T47D (cell line): Measurements from ENCODE around the gene SRF.
A peak's percentile ranks its signal among the peaks of the same experiment; 100 is the strongest.

ENCODE experiments used
- DNase-seq, 2 experiments: peaks; one replicate each; pipeline versions ENCODE4 v3.0.0 to v3.0.0-alpha.2; 2011 to 2012; ENCODE audit warnings: low read depth in 1 of 2, low spot score in 1 of 2
- JUND ChIP-seq: IDR thresholded peaks from 2 replicates; pipeline ENCODE4 v1.6.1; 2012; ENCODE audit warnings: low read depth
- in situ Hi-C: cut with HindIII; loops from 2 replicates; pipeline ENCODE4 v1.10.0; 2016; ENCODE audit warnings: low sequenced_read_pairs, low pct_unique_long_range_greater_than_20kb

The SRF gene

GRCh38 chr6:43170417-43170930, 595 bp upstream of the SRF start:
- DNase-seq: peak; percentile 79 to 89
- in situ Hi-C loops: no loop called here
- TF ChIP-seq JUND: no peak

GRCh38 chr6:43171707-43172103, 636 bp downstream of the SRF start:
- DNase-seq: no peak
- in situ Hi-C loops: no loop called here
- TF ChIP-seq JUND: no peak

- in situ Hi-C loops: no loop called here
- no peak for TF ChIP-seq JUND
- peak; percentile 28 to 43 for DNase-seq
Measured at GRCh38 chr6:43172104-43173007, 1.3 kb downstream of the SRF start.

- DNase-seq: no peak
- in situ Hi-C loops: no loop called here
- no peak for TF ChIP-seq JUND
Measured at GRCh38 chr6:43173591-43174262, 2.7 kb downstream of the SRF start.

GRCh38 chr6:43174263-43175112, 3.4 kb downstream of the SRF start:
- in situ Hi-C loops: no loop called here
- DNase-seq: peak; percentile 99 to 100
- TF ChIP-seq JUND: no peak

- DNase-seq: no peak
- in situ Hi-C loops: no loop called here
Measured at GRCh38 chr6:43175676-43176422, 4.8 kb downstream of the SRF start.

GRCh38 chr6:43176423-43176786, 5.3 kb downstream of the SRF start:
- DNase-seq: no peak
- in situ Hi-C loops: no loop called here
- TF ChIP-seq JUND: no peak

More at GRCh38 chr6:43175676-43176422, 4.8 kb downstream of the SRF start:
- TF ChIP-seq JUND: no peak

GRCh38 chr6:43178150-43178549, 7.1 kb downstream of the SRF start:
- in situ Hi-C loops: no loop called here
- TF ChIP-seq JUND: no peak
- no peak for DNase-seq

GRCh38 chr6:43178951-43179830, 8.1 kb downstream of the SRF start:
- in situ Hi-C loops: no loop called here
- TF ChIP-seq JUND: no peak
- DNase-seq: no peak

GRCh38 chr6:43180058-43180457, 9.0 kb downstream of the SRF start:
- TF ChIP-seq JUND: no peak
- in situ Hi-C loops: no loop called here
- no peak for DNase-seq

GRCh38 chr6:43180985-43181384, 9.9 kb downstream of the SRF start:
- in situ Hi-C loops: no loop called here
- TF ChIP-seq JUND: no peak
- DNase-seq: no peak
